A673 (cell line): ENCODE data around the gene CHD5. TPM values are rescaled to one million over a fixed set of nuclear protein-coding genes. Genes with fewer than 3 reads are reported as not detected.

Experiments used
- BruUV-seq: library from RNA; stranded (reverse); fragments of 400-500 nt; replicated peaks from 2 replicates; lab custom pipeline; 2021; lab: Mats Ljungman, UMichigan
- CTCF ChIA-PET: fragments of 300-600 bp; sonication (Branson Sonifier 250); formaldehyde crosslinking; loops from one replicate; lab custom pipeline; 2022; ENCODE audit warnings: antibody characterized with exemption; lab: Charles Lee
- POLR2A ChIA-PET: fragments of 300-600 bp; sonication (Branson Sonifier 250); formaldehyde crosslinking; loops from one replicate; lab custom pipeline; 2022; ENCODE audit warnings: antibody characterized with exemption; ENCODE audit not compliant: low non-redundant PET; lab: Charles Lee
- DNase-seq: peaks from one replicate; pipeline ENCODE4 v3.0.0-alpha.2; 2015; ENCODE audit warnings: low spot score
- H3K27ac ChIP-seq: fragments of 200-600 bp; sonication (generic); 2 replicates; pipeline ENCODE4 v1.5.1; 2016; ENCODE audit warnings: mixed run types, low read depth, mild to moderate bottlenecking, mixed read lengths, antibody characterized with exemption, low read length; ENCODE audit not compliant: poor library complexity, severe bottlenecking
- H3K27me3 ChIP-seq: fragments of 200-600 bp; sonication (generic); replicated peaks from 2 replicates; pipeline ENCODE4 v1.6.1; 2017; ENCODE audit warnings: mixed run types, low read depth, mild to moderate bottlenecking, mixed read lengths, antibody characterized with exemption, low read length; ENCODE audit not compliant: insufficient read depth, poor library complexity
- H3K36me3 ChIP-seq: fragments of 200-600 bp; sonication (generic); 2 replicates; pipeline ENCODE4 v1.6.1; 2016; ENCODE audit warnings: mixed run types, mild to moderate bottlenecking, mixed read lengths, antibody characterized with exemption, low read length; ENCODE audit not compliant: insufficient read depth, poor library complexity, severe bottlenecking
- H3K4me1 ChIP-seq: fragments of 200-600 bp; sonication (generic); 2 replicates; pipeline ENCODE4 v1.6.1; 2017; ENCODE audit warnings: mixed run types, mild to moderate bottlenecking, mixed read lengths, antibody characterized with exemption, low read length; ENCODE audit not compliant: insufficient read depth, poor library complexity, severe bottlenecking
- H3K4me3 ChIP-seq: fragments of 200-600 bp; sonication (generic); 2 replicates; pipeline ENCODE4 v1.5.1; 2016; ENCODE audit warnings: low read depth, mixed run types, mild to moderate bottlenecking, mixed read lengths, low read length; ENCODE audit not compliant: poor library complexity, severe bottlenecking
- H3K9me3 ChIP-seq: fragments of 200-600 bp; sonication (generic); 2 replicates; pipeline ENCODE4 v1.6.1; 2016; ENCODE audit warnings: mixed run types, low read depth, mild to moderate bottlenecking, mixed read lengths, antibody characterized with exemption, low read length; ENCODE audit not compliant: poor library complexity, severe bottlenecking
- EZH2 ChIP-seq: fragments of 200-600 bp; sonication (generic); IDR thresholded peaks from 2 replicates; pipeline ENCODE4 v1.6.1; 2017; ENCODE audit warnings: borderline replicate concordance, low read depth, mild to moderate bottlenecking, mixed read lengths, antibody characterized with exemption, low read length; ENCODE audit not compliant: poor library complexity, severe bottlenecking
- intact Hi-C: fragments of 100-400 bp; cut with micrococcal nuclease; formaldehyde crosslinking; loops from one replicate; pipeline ENCODE4 v1.10.0; 2022; ENCODE audit not compliant: unreplicated experiment
- total RNA-seq: library from RNA; stranded (reverse); gene quantifications from 2 replicates; pipeline ENCODE4 v1.2.3, GENCODE V29; 2021
- TF ChIP-seq, protein P1 (sequence below): fragments of 300-800, 200-600 bp; sonication (generic); conservative IDR thresholded peaks from 2 replicates; pipeline ENCODE4 v1.5.1; 2017; ENCODE audit warnings: low read depth, mild to moderate bottlenecking, antibody characterized with exemption, low read length, moderate library complexity, mixed read lengths

The CHD5 gene
- total RNA-seq, 1 experiment from 2014 or later, result 0.58 TPM

DNA sequence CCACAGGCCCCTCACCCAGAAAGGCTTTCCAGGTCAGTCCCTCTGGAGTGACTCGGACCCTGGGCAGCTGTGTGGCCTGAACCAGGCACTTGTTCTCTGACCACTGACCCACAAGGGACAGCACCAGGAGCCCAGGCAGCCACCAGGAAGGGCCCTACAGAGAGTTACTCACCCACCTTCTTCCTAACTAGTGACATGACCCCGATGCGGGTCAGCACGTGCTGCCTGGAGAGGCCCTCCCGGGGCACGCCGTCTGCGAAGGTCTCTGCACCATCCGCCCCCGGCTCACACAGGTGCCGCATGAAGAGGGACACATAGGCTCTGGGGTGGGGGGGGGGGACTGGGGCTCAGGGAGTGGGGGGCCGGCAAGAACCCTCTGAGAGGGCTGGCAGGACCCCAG, 55.8 kb downstream of the CHD5 start:
- Histone ChIP-seq H3K36me3 (no peaks in the 10 kb centered on the region), H3K4me3 (no peak overlapping the region), H3K27me3 (no peaks in the 10 kb centered on the region), H3K9me3 (no peaks in the 10 kb centered on the region), H3K27ac (no peak overlapping the region), H3K4me1 (peaks cover 5% of the 10 kb centered on the region)
- ChIA-PET POLR2A (no interaction called here), CTCF (no interaction called here)
- intact Hi-C loops, result no loop called here
- no TSS peak for BruUV-seq
- no peak for DNase-seq
- TF ChIP-seq EZH2, result no peak
- TF ChIP-seq, protein P1, sequence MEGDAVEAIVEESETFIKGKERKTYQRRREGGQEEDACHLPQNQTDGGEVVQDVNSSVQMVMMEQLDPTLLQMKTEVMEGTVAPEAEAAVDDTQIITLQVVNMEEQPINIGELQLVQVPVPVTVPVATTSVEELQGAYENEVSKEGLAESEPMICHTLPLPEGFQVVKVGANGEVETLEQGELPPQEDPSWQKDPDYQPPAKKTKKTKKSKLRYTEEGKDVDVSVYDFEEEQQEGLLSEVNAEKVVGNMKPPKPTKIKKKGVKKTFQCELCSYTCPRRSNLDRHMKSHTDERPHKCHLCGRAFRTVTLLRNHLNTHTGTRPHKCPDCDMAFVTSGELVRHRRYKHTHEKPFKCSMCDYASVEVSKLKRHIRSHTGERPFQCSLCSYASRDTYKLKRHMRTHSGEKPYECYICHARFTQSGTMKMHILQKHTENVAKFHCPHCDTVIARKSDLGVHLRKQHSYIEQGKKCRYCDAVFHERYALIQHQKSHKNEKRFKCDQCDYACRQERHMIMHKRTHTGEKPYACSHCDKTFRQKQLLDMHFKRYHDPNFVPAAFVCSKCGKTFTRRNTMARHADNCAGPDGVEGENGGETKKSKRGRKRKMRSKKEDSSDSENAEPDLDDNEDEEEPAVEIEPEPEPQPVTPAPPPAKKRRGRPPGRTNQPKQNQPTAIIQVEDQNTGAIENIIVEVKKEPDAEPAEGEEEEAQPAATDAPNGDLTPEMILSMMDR, result no peak

DNA sequence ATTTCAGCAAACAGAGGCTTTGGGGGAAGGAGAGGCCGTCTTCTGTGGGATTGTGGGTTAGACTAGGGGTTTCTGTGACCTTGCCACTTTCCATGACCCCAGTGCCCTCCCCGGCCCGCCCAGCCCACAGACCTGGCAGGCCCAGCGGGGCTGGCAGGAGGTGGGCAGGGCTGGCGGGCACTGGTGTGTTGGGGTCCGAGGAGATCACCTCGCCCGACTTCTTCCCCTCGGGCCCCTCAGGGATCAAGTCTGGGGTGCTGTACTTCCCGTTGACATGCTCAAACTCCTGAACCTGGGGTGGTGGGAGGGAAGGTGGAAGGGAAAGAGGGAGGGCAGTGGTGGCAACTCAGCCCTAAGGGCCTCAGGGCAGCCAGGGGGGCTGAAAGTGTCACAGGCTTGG, 56.3 kb downstream of the CHD5 start:
- H3K4me3 ChIP-seq, result no peak overlapping the region
- CTCF ChIA-PET, result no interaction called here
- no peaks in the 10 kb centered on the region for H3K27me3 ChIP-seq
- H3K36me3 ChIP-seq, result no peaks in the 10 kb centered on the region
- H3K4me1 ChIP-seq, result peaks cover 5% of the 10 kb centered on the region
- no peak for DNase-seq
- no TSS peak for BruUV-seq
- no peak overlapping the region for H3K27ac ChIP-seq
- H3K9me3 ChIP-seq, result no peaks in the 10 kb centered on the region
- POLR2A ChIA-PET, result no interaction called here
- TF ChIP-seq, protein P1, result no peak
- TF ChIP-seq EZH2, result no peak
- intact Hi-C loops, result no loop called here

DNA sequence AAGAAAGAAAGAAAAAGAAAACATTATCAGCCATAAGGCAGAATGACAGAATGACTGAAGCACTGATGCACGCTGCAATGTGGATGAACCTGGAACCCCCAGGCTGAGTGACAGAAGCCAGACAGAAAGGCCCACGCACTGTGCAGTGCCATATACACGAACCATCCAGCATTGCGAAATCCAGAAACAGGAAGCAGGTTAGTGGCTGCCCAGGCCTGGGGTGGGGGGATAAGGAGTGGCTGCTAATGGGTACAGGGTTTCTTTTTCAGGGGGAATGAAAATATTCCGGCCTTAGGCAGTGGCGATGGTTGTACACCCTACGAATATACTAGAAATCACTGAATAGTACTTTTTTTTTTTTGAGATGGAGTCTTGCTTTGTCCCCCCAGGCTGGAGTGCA, 57.0 kb downstream of the CHD5 start:
- BruUV-seq, result no TSS peak
- no peak for DNase-seq
- Histone ChIP-seq H3K9me3 (no peaks in the 10 kb centered on the region), H3K36me3 (no peaks in the 10 kb centered on the region), H3K4me3 (no peak overlapping the region), H3K27me3 (no peaks in the 10 kb centered on the region), H3K4me1 (peaks cover 5% of the 10 kb centered on the region), H3K27ac (no peak overlapping the region)
- ChIA-PET POLR2A (no interaction called here), CTCF (no interaction called here)
- intact Hi-C loops, result no loop called here
- TF ChIP-seq, protein P1, result no peak
- TF ChIP-seq EZH2, result no peak
